Measurements from ENCODE around the gene RABL2B.

RABL2B gene

GRCh38 chr22:50724616-50725015 is 58.8 kb downstream of the RABL2B start:
- no peak for DNase-seq (ENCODE audit: low read depth)
- no peak overlapping the region for H3K4me3 ChIP-seq (replicated peaks; ENCODE audit: low read depth, low read length)
- TF ChIP-seq, protein P1, sequence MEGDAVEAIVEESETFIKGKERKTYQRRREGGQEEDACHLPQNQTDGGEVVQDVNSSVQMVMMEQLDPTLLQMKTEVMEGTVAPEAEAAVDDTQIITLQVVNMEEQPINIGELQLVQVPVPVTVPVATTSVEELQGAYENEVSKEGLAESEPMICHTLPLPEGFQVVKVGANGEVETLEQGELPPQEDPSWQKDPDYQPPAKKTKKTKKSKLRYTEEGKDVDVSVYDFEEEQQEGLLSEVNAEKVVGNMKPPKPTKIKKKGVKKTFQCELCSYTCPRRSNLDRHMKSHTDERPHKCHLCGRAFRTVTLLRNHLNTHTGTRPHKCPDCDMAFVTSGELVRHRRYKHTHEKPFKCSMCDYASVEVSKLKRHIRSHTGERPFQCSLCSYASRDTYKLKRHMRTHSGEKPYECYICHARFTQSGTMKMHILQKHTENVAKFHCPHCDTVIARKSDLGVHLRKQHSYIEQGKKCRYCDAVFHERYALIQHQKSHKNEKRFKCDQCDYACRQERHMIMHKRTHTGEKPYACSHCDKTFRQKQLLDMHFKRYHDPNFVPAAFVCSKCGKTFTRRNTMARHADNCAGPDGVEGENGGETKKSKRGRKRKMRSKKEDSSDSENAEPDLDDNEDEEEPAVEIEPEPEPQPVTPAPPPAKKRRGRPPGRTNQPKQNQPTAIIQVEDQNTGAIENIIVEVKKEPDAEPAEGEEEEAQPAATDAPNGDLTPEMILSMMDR (IDR thresholded peaks at IDR 0.05; ENCODE audit: low read length, missing control alignments) = no peak

DNA sequence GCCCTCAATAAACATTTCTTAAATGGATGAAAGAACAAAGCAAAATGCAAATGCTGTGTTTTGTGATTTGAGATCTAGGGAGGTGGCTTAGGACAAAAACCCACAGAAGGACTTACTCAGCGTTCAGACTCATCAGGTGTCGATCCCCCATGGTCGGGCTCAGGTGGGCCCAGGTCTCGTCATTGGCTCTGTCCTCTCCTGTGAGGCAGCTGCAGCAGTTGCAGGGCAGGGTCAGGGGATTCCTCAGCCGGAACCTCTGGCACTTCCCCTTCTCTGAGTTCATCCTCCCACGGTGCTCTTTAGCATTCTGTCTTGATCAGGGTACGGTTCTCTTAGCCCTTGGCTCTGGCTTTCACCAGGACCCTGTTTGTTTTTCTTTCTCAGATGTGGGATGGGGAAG is 59.4 kb downstream of the RABL2B start:
- TF ChIP-seq, protein P1 (IDR thresholded peaks at IDR 0.05; ENCODE audit: low read length, missing control alignments) = no peak
- no peak for DNase-seq (ENCODE audit: low read depth)
- no peak overlapping the region for H3K4me3 ChIP-seq (replicated peaks; ENCODE audit: low read depth, low read length)

DNA sequence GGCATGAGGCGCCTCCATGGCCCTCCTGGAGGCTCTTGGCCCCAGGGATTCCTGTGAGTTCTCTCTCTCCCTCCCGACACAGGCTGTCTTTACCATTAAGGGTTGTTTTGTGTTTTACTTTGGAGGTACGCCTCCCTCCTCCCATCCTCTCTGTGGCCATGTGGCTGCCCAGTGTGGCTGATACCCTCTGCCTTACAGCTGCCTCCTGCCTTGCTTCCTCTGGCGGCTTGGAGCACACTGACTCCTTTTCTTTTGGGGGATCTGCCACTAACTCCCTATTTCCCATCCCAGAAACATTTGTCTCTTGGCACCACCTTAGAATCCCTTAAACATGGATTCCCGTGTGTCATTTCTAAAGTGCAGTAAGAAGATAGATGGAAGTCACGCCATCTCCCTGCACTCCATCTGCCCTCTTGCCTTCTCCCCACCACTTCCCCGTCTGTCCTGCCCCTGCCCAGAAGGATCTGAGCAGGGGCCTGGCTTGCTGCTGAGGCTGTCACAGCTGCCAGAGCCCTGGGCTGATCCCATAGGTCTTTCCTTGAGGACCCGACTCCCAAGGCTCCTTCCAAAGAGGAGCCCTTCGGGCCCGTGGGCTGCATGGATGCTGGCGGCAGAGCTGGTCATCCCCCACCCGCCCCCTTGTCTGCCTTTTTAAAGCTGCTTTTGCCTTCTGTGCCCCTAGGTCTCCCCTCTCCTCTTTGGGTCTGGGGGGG is 60.6 kb downstream of the RABL2B start:
- DNase-seq (ENCODE audit: low read depth) = no peak
- no peak overlapping the region for H3K4me3 ChIP-seq (replicated peaks; ENCODE audit: low read depth, low read length)
- TF ChIP-seq, protein P1 (IDR thresholded peaks at IDR 0.05; ENCODE audit: low read length, missing control alignments) = no peak

- TF ChIP-seq, protein P1 (IDR thresholded peaks at IDR 0.05; ENCODE audit: low read length, missing control alignments) = no peak
- no peak overlapping the region for H3K4me3 ChIP-seq (replicated peaks; ENCODE audit: low read depth, low read length)
- DNase-seq (ENCODE audit: low read depth) = no peak
Observed at GRCh38 chr22:50722048-50722701, 61.3 kb downstream of the RABL2B start.

DNA sequence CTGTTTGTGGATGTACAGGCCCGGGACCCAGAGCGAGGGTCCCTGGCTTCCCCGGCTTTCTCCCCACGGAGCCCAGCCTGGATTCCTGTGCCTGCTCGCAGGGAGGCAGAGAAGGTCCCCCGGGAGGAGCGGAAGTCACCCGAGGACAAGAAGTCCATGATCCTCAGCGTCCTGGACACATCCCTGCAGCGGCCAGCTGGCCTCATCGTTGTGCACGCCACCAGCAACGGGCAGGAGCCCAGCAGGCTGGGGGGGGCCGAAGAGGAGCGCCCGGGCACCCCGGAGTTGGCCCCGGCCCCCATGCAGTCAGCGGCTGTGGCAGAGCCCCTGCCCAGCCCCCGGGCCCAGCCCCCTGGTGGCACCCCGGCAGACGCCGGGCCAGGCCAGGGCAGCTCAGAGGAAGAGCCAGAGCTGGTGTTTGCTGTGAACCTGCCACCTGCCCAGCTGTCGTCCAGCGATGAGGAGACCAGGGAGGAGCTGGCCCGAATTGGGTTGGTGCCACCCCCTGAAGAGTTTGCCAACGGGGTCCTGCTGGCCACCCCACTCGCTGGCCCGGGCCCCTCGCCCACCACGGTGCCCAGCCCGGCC is 62.1 kb downstream of the RABL2B start:
- no peak overlapping the region for H3K4me3 ChIP-seq (replicated peaks; ENCODE audit: low read depth, low read length)
- DNase-seq (ENCODE audit: low read depth) = no peak
- TF ChIP-seq, protein P1 (IDR thresholded peaks at IDR 0.05; ENCODE audit: low read length, missing control alignments) = no peak

- DNase-seq (ENCODE audit: low read depth) = no peak
- TF ChIP-seq, protein P1 (IDR thresholded peaks at IDR 0.05; ENCODE audit: low read length, missing control alignments) = no peak
- no peak overlapping the region for H3K4me3 ChIP-seq (replicated peaks; ENCODE audit: low read depth, low read length)
Observed at GRCh38 chr22:50720301-50721256, 62.9 kb downstream of the RABL2B start.

All from fibroblast of pulmonary artery (primary cell).